AG04450 (cell line): ENCODE data around the gene SERINC2. TPM values are rescaled to one million over a fixed set of nuclear protein-coding genes. Genes with fewer than 3 reads are reported as not detected.
A peak's percentile ranks its signal among the peaks of the same experiment; 100 is the strongest.

ENCODE experiments used
- CTCF ChIA-PET: fragments of 300-600, 350-600 bp; formaldehyde crosslinking; extraction: SDS; loops from one replicate; lab custom pipeline; 2022; ENCODE audit warnings: antibody characterized with exemption, inconsistent platforms; lab: Charles Lee
- POLR2A ChIA-PET: fragments of 350-600 bp; formaldehyde crosslinking; extraction: SDS; loops from one replicate; lab custom pipeline; 2021; ENCODE audit warnings: antibody characterized with exemption, inconsistent platforms; lab: Yijun Ruan, JAX
- DNase-seq: peaks from one replicate; pipeline ENCODE4 v3.0.0-alpha.2; 2011; ENCODE audit warnings: low read depth, low spot score
- H3K27ac ChIP-seq: one replicate; pipeline ENCODE4 v1.5.1; 2012; ENCODE audit warnings: low read depth, low read length, control low read depth
- H3K27me3 ChIP-seq: one replicate; pipeline ENCODE4 v1.6.0; 2012; ENCODE audit warnings: low read length; ENCODE audit not compliant: control insufficient read depth, insufficient read depth
- H3K4me3 ChIP-seq: 2 replicates; pipeline ENCODE4 v1.5.1; 2011; ENCODE audit warnings: mild to moderate bottlenecking, low read depth, low read length, control low read depth
- H3K9me3 ChIP-seq: 2 replicates; pipeline ENCODE4 v1.5.1; 2012; ENCODE audit warnings: low read length; ENCODE audit not compliant: control insufficient read depth, insufficient read depth
- CTCF ChIP-seq: IDR thresholded peaks from 2 replicates; pipeline ENCODE4 v1.5.1; 2011; ENCODE audit warnings: low read depth, low read length, control low read depth, inconsistent platforms
- polyA plus RNA-seq: library from polyadenylated mRNA; depleted of rRNA; stranded (reverse); fragments of >200 nt; gene quantifications from 2 replicates; pipeline ENCODE4 v1.2.3, GENCODE V29; 2011

SERINC2 gene
- polyA plus RNA-seq, 1 experiment: 46.0 TPM

DNA sequence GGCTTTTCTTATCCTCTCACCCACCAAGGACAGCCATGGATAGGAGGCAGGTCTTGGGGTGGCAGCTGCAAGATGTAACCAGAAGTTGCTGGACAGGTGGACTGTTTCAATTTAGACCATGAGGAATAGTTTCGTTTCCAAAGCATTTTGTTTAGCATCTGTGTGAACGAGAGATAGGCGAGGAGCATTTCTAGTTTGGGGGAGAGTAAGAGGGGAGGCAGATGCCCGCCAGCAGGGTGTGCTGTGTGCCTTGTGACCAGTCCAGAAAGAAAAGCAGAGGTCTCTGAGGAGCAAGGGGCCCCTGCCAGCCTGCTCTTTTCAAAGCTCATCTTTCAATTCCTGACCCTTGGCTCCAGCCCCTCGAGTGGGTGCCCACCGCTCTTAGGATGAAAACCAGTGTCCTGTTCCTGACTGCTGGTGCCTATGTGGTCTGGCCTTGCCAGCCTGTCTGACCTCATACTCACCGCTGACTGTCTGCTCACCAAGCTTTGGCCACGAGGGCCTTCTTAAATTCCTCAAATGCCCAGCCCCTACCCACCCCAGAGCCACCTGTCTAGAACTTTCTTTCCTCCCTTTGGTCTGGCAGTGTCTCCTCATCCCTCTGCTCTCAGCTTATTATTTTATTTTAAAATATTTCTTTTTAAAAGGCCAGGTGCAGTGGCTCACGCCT lies 8.5 kb downstream of the SERINC2 start:
- ChIA-PET POLR2A (interaction anchor here (1.0 to 1.3 kb wide), 2 partner anchors 27 to 45 kb away, joined by 3 read pairs; no protein-coding TSS in a partner anchor), CTCF (interaction anchor here (0.6 to 9.2 kb wide), 29 partner anchors 10 to 652 kb away, joined by 3 to 238 read pairs (median 5); partner anchors contain the start of genes SNRNP40, TMEM39B and ZCCHC17)
- Histone ChIP-seq H3K4me3 (no peak overlapping the region), H3K9me3 (no peaks in the 10 kb centered on the region), H3K27me3 (no peaks in the 10 kb centered on the region), H3K27ac (no peak overlapping the region)
- no peak for DNase-seq
- TF ChIP-seq CTCF: peak; percentile 70

DNA sequence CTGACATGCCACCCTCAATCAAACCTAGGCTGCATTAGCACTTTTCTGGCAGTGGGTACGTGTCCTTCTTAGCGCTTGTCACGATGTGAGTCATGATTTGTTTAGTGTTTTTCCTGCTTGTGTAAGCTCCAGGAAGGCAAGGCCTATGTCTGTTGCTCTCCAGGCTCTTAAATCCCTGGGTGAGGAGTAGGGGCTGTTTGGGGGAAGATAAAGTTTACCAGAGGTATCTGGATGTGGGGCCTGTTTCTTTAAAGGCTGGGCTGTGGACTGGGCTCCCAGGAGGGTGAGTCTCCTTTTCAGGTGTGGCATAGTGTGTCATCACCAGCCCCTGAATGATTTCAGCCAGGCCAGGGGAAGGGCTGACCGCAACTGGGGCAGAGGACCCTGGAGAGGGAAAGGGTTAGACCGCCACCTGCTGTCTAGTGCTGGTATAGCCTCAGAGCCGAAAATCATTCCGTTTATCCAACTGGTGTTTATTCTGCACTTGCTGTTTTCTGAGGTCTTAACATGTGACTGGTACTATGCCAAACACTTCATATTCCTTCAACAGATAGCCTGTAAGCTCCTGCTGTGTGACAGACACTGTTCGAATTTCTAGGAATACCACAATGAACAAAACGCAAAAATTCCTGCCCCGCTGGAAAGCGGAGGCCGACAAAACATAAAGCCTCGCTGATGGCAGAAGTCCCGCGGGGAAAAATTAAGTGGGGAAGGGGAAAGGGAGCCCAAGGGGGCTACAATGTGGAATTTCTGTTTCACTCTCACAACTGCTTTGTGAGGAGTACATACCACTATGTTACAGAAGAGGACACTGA lies 9.7 kb downstream of the SERINC2 start:
- peak; percentile 99 for TF ChIP-seq CTCF

DNA sequence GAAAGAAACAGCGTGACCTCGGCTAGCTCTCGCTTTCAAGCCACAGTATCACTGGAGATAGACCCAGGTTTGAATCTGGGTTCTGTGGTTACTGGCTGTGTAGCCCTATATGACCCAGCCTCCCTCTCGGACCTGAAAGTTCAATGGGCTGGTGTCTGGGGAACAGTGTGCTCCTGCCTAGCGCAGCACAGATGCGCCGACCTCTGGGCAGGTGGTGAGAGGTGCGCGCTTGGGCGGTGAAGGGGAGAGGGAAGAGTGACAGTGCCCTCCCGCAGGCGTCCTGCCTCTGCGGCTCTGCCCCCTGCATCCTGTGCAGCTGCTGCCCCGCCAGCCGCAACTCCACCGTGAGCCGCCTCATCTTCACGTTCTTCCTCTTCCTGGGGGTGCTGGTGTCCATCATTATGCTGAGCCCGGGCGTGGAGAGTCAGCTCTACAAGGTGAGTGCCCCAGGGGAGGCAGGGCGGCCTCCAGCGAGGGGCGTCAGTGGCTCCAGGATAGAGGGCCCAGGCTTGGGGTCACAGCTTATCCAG lies 10.5 kb downstream of the SERINC2 start:
- no peaks in the 10 kb centered on the region for H3K9me3 ChIP-seq
- CTCF ChIA-PET: interaction anchor here (0.5 to 9.2 kb wide), 15 partner anchors 8 to 620 kb away, joined by 3 to 238 read pairs (median 4); no protein-coding TSS in a partner anchor
- no peak for DNase-seq
- no peak overlapping the region for H3K27ac ChIP-seq
- no peak for TF ChIP-seq CTCF
- POLR2A ChIA-PET: interaction anchor here (1.1 kb wide), 1 partner anchor 127 kb away, joined by 3 read pairs; the partner anchor contains the start of genes SNRNP40 and ZCCHC17
- H3K27me3 ChIP-seq: no peaks in the 10 kb centered on the region
- no peak overlapping the region for H3K4me3 ChIP-seq

More for the DNA sequence above, 9.7 kb downstream of the SERINC2 start:
- Histone ChIP-seq H3K27ac (peak overlapping the region; percentile 87), H3K4me3 (no peak overlapping the region), H3K9me3 (no peaks in the 10 kb centered on the region), H3K27me3 (no peaks in the 10 kb centered on the region)
- peak; percentile 55 for DNase-seq
- POLR2A ChIA-PET: interaction anchor here (0.5 to 1.3 kb wide), 6 partner anchors 8 to 126 kb away, joined by 3 to 7 read pairs (median 3); partner anchors contain the start of genes SNRNP40 and ZCCHC17
- CTCF ChIA-PET: interaction anchor here (0.5 to 9.2 kb wide), 30 partner anchors 9 to 512 kb away, joined by 3 to 238 read pairs (median 5); partner anchors contain the start of genes SNRNP40 and ZCCHC17

DNA sequence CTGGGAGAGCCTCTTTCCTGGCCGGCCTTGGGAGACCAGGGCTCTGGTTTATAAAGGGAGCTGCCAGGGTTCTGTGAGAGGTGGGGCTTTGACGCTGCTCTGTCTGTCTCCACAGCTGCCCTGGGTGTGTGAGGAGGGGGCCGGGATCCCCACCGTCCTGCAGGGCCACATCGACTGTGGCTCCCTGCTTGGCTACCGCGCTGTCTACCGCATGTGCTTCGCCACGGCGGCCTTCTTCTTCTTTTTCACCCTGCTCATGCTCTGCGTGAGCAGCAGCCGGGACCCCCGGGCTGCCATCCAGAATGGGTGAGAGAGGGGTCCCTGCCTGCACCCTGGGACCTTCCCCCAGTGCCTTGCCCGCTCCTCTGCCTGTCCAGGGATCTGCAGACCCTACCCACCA lies 11.6 kb downstream of the SERINC2 start:
- no peak overlapping the region for H3K27ac ChIP-seq
- no peaks in the 10 kb centered on the region for H3K27me3 ChIP-seq
- no peak overlapping the region for H3K4me3 ChIP-seq
- no peaks in the 10 kb centered on the region for H3K9me3 ChIP-seq
- no peak for DNase-seq
- ChIA-PET POLR2A (interaction anchor here (0.7 kb wide), 1 partner anchor 169 kb away, joined by 3 read pairs; no protein-coding TSS in a partner anchor), CTCF (interaction anchor here (9.2 kb wide), 1 partner anchor 28 kb away, joined by 238 read pairs; no protein-coding TSS in a partner anchor)
- no peak for TF ChIP-seq CTCF
